ENCODE results near the gene RGS17. TPM values are rescaled to one million over a fixed set of nuclear protein-coding genes. Genes with fewer than 3 reads are reported as not detected.

RGS17 gene
- total RNA-seq, 1 experiment from 2014 or later: 3.2 TPM

DNA sequence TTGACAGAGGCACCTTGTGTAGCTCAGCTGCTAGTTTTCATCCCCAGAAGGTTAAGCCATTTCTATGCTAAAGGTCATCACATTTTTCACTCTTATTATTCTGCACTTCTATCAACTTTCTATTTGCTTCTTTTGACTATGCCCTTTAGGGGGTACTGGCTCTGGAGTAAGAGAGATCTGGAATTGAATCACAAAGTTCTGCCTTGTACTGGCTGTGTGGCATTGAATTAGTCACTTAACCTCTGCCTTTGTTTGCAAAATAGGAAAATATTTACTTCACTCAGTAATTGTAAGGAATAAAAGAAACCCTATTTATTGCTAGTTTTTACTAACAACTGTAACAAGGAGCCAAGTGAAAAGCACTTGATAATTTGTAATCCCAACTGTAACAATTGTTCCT, 71.8 kb downstream of the RGS17 start:
- no peak overlapping the region for H2BK15ac ChIP-seq (ENCODE audit: low read depth, low read length)
- H3K27ac ChIP-seq (ENCODE audit: insufficient read length, low read depth, low read length): no peak overlapping the region
- no peak for DNase-seq
- H4K5ac ChIP-seq (ENCODE audit: insufficient read length, low read depth, low read length): no peak overlapping the region
- H3K4me2 ChIP-seq (ENCODE audit: insufficient read depth, insufficient read length, low read length): no peak overlapping the region
- no peak overlapping the region for H3K56ac ChIP-seq (ENCODE audit: insufficient read length, low read depth, low read length)
- H3K27me3 ChIP-seq (ENCODE audit: insufficient read depth, low read length): no peaks in the 10 kb centered on the region
- H4K8ac ChIP-seq (replicated peaks; ENCODE audit: insufficient read length, low read depth, low read length): no peak overlapping the region
- no peak overlapping the region for H3K9ac ChIP-seq (ENCODE audit: extremely low read depth, insufficient read length, low read length)
- H3K4me3 Mint-ChIP-seq: no peak overlapping the region
- H3K23ac ChIP-seq (ENCODE audit: insufficient read length, low read depth, low read length): no peak overlapping the region
- no peak overlapping the region for H3K18ac ChIP-seq (ENCODE audit: insufficient read length, low read depth, low read length)
- no peak overlapping the region for H3T11ph ChIP-seq (ENCODE audit: low read length)
- H3K27me3 Mint-ChIP-seq (ENCODE audit: low read depth): no peaks in the 10 kb centered on the region
- H2BK20ac ChIP-seq (ENCODE audit: low read depth, low read length, poor library complexity, severe bottlenecking): no peak overlapping the region
- peaks cover 4 to 14% (median 12%) of the 10 kb centered on the region in 3 experiments for H3K36me3 Mint-ChIP-seq (ENCODE audit: insufficient read depth in 1 of 3, low read depth in 3 of 3)
- no peaks in the 10 kb centered on the region for H3K23me2 ChIP-seq (ENCODE audit: insufficient read length, low read depth, low read length, poor library complexity, severe bottlenecking)
- no peak overlapping the region for H2AFZ ChIP-seq (ENCODE audit: low read length)
- H2BK120ac ChIP-seq (ENCODE audit: low read depth, low read length, poor library complexity, severe bottlenecking): no peak overlapping the region
- no peak overlapping the region for H2BK5ac ChIP-seq (ENCODE audit: insufficient read length, low read length)
- H3K4me1 Mint-ChIP-seq: peaks cover 17 to 23% of the 10 kb centered on the region in 2 experiments
- TF ChIP-seq, protein P1, sequence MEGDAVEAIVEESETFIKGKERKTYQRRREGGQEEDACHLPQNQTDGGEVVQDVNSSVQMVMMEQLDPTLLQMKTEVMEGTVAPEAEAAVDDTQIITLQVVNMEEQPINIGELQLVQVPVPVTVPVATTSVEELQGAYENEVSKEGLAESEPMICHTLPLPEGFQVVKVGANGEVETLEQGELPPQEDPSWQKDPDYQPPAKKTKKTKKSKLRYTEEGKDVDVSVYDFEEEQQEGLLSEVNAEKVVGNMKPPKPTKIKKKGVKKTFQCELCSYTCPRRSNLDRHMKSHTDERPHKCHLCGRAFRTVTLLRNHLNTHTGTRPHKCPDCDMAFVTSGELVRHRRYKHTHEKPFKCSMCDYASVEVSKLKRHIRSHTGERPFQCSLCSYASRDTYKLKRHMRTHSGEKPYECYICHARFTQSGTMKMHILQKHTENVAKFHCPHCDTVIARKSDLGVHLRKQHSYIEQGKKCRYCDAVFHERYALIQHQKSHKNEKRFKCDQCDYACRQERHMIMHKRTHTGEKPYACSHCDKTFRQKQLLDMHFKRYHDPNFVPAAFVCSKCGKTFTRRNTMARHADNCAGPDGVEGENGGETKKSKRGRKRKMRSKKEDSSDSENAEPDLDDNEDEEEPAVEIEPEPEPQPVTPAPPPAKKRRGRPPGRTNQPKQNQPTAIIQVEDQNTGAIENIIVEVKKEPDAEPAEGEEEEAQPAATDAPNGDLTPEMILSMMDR (conservative IDR thresholded peaks at IDR 0.05): no peak
- H3K9me3 ChIP-seq (ENCODE audit: control insufficient read depth, low read depth, low read length): no peaks in the 10 kb centered on the region
- H3K4me1 ChIP-seq (ENCODE audit: insufficient read depth, low read length): peaks cover 7% of the 10 kb centered on the region
- H3K9me3 Mint-ChIP-seq: peaks cover 12 to 13% of the 10 kb centered on the region in 2 experiments
- no peak overlapping the region for H2AK5ac ChIP-seq (ENCODE audit: insufficient read length, low read length)
- 0 out of 2 replicates have a peak, but pooled peaks cover 3% of the 10 kb centered on the region for H3K79me2 ChIP-seq (ENCODE audit: insufficient read depth, low read length)
- no peak overlapping the region for H2BK12ac ChIP-seq (ENCODE audit: insufficient read length, low read depth, low read length)
- no peaks in the 10 kb centered on the region for H4K20me1 ChIP-seq (ENCODE audit: control insufficient read depth, insufficient read depth, insufficient read length)
- no peak overlapping the region for H3K14ac ChIP-seq (ENCODE audit: insufficient read depth, low read length)
- H4K91ac ChIP-seq (ENCODE audit: insufficient read length, low read depth, low read length): no peak overlapping the region
- H3K79me1 ChIP-seq (ENCODE audit: insufficient read depth, low read depth, low read length, poor library complexity, severe bottlenecking): no peaks in the 10 kb centered on the region
- H3K27ac Mint-ChIP-seq: peak overlapping the region in 1 of 3 experiments; percentile 39; a peak in 1 of 7 replicates
- no peak overlapping the region for H3K4ac ChIP-seq (ENCODE audit: low read depth, low read length)
